BJ (cell line): ENCODE results near the gene KIF26B. TPM values are rescaled to one million over a fixed set of nuclear protein-coding genes. Genes with fewer than 3 reads are reported as not detected.

Experiments
- CTCF ChIA-PET: fragments of 350-600 bp; formaldehyde crosslinking; extraction: SDS; loops from one replicate; lab custom pipeline; 2021; ENCODE audit warnings: antibody characterized with exemption, inconsistent platforms; lab: Yijun Ruan, JAX
- POLR2A ChIA-PET: fragments of 300-600 bp; sonication (Branson Sonifier 250); formaldehyde crosslinking; extraction: SDS; loops from one replicate; lab custom pipeline; 2021; ENCODE audit warnings: antibody characterized with exemption; lab: Charles Lee
- DNase-seq: peaks from one replicate; pipeline ENCODE4 v3.0.0-alpha.2; 2011; ENCODE audit warnings: low read depth
- H3K27me3 ChIP-seq: 2 replicates; pipeline ENCODE4 v1.6.0; 2011; ENCODE audit warnings: low read length; ENCODE audit not compliant: control insufficient read depth, insufficient read depth
- H3K36me3 ChIP-seq: 2 replicates; pipeline ENCODE4 v1.5.1; 2011; ENCODE audit warnings: low read length; ENCODE audit not compliant: control insufficient read depth, insufficient read depth
- H3K4me3 ChIP-seq: 2 replicates; pipeline ENCODE4 v1.5.1; 2011; ENCODE audit warnings: low read depth, mild to moderate bottlenecking, control low read depth, low read length
- polyA plus RNA-seq: library from polyadenylated mRNA; depleted of rRNA; stranded (reverse); fragments of >200 nt; gene quantifications from 2 replicates; pipeline ENCODE4 v1.2.3, GENCODE V29; 2011
- TF ChIP-seq, protein P1 (sequence below): IDR thresholded peaks from 2 replicates; pipeline ENCODE4 v1.5.1; 2011; ENCODE audit warnings: low read depth, mild to moderate bottlenecking, control low read depth, inconsistent platforms, low read length, moderate library complexity; ENCODE audit not compliant: insufficient read depth

The KIF26B gene
- polyA plus RNA-seq, 1 experiment = 2.8 TPM

DNA sequence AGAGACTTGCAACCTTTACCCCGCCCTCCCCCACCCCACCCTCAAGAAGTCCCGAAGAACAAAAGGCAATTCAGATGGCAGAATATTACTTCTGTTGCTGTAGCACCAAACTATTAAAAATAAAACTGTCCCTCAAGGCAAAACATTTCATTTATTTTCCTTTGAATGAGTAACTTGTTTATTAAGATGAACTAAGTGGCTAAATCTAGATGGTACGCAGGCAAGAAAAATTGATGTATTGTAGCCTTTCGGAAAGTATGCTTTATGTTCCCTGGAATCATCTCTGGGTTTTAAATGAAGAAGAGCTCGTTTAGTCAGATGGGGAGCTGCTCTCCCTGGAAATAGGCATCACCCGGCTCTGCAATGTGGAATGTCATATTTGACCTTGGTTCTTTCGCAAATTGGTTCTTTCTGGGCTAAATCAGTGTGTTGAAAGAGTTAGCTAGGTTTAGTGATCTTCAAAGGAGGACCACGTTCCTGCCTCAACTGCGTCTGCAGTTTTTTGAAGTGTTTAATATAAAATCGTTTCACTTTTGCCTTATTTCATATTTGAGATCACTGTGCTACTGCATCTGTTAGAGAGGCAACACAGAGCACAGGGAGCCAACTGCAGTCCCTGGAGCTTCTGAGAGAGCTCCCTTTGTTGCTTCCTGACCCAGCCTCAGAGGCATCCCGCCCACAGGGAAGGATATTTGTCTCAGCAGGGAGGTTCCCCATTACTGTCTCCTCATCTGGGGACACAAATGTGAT lies 61.8 kb downstream of the KIF26B start:
- no peak for DNase-seq
- POLR2A ChIA-PET = interaction anchor here (0.6 kb wide), 1 partner anchor 558 kb away, joined by 3 read pairs; no protein-coding TSS in a partner anchor

DNA sequence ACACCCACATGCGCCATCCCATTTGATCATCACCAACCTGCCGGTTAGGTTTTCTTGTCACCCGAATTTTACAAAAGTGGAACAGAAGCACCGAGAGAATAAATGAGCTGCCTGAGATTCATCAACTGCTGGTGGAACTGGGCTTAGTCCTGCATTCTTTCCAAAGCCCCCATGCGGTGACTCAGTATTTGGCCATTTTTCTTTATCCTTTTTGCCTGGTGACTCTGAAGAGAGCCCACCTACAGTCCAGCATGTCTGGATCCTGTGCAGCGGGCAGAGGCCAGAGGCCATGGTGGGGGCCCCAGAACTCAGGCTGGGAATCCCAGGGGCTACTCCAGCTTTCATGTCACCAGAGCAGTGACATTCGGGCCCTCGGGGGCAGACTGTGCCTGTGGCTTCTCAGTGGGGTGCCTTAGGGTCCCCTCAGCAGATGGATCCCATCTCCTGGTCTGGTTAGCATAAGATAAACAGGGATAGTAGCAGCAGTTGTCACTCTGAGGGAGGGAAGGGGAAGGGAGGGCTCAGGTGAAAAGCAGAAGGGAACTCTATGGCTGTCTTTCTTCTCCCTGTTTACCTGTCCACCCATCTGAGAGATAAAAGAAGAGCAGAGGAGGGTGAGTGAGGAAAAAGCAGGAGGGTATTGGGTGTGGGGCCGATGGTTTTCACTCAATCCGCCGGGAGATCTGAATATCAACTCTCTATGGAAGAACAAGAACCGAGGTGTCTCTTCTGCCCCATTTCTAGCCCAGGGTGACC lies 63.2 kb downstream of the KIF26B start:
- Histone ChIP-seq H3K27me3 (no peaks in the 10 kb centered on the region; the same call in 1 of the 2 replicates), H3K4me3 (no peak overlapping the region), H3K36me3 (no peaks in the 10 kb centered on the region; the same call in 1 of the 2 replicates)
- DNase-seq = no peak
- ChIA-PET CTCF (no interaction called here), POLR2A (no interaction called here)
- TF ChIP-seq, protein P1, sequence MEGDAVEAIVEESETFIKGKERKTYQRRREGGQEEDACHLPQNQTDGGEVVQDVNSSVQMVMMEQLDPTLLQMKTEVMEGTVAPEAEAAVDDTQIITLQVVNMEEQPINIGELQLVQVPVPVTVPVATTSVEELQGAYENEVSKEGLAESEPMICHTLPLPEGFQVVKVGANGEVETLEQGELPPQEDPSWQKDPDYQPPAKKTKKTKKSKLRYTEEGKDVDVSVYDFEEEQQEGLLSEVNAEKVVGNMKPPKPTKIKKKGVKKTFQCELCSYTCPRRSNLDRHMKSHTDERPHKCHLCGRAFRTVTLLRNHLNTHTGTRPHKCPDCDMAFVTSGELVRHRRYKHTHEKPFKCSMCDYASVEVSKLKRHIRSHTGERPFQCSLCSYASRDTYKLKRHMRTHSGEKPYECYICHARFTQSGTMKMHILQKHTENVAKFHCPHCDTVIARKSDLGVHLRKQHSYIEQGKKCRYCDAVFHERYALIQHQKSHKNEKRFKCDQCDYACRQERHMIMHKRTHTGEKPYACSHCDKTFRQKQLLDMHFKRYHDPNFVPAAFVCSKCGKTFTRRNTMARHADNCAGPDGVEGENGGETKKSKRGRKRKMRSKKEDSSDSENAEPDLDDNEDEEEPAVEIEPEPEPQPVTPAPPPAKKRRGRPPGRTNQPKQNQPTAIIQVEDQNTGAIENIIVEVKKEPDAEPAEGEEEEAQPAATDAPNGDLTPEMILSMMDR = no peak

More for the DNA sequence above, 61.8 kb downstream of the KIF26B start:
- no peaks in the 10 kb centered on the region; the same call in 1 of the 2 replicates for H3K27me3 ChIP-seq
- H3K36me3 ChIP-seq = no peaks in the 10 kb centered on the region; the same call in 1 of the 2 replicates
- CTCF ChIA-PET = interaction anchor here (0.8 to 2.0 kb wide), 3 partner anchors 9 to 19 kb away, joined by 3 to 4 read pairs (median 4); no protein-coding TSS in a partner anchor
- TF ChIP-seq, protein P1 = no peak
- H3K4me3 ChIP-seq = no peak overlapping the region

DNA sequence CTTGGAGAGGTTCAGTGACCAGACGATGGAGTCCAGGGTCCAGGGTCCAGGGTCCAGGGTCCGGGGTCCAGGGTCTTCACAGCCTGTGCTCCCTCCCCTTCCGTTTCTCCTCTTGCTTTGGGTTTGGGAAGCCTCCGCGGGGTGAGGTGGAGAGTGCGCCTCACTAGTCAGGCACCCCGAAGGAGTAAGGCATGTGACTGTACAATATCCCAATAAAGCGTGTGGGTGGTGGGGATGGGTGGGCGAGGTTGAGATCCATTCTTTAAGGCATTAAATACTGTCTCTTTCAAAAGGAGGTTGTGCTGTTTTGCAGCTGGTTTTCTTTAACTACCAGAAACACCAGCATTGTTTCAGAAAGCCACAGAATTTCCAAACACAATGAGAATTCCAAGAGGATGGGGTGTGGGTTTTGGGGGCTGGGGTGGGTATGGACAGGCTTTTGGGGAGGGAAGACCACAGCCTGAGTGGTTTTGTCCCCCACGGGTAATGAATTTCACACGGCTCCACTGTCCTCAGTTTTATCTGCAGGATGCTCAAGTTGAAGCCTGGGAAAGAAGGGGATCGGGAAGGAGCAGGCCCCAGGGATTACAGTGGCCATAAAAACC lies 65.7 kb downstream of the KIF26B start:
- ChIA-PET CTCF (interaction anchor here (1.6 kb wide), 1 partner anchor 54 kb away, joined by 5 read pairs; no protein-coding TSS in a partner anchor), POLR2A (no interaction called here)
- H3K27me3 ChIP-seq = no peaks in the 10 kb centered on the region
- H3K4me3 ChIP-seq = no peak overlapping the region
- no peaks in the 10 kb centered on the region for H3K36me3 ChIP-seq
- no peak for DNase-seq
- TF ChIP-seq, protein P1 = no peak

DNA sequence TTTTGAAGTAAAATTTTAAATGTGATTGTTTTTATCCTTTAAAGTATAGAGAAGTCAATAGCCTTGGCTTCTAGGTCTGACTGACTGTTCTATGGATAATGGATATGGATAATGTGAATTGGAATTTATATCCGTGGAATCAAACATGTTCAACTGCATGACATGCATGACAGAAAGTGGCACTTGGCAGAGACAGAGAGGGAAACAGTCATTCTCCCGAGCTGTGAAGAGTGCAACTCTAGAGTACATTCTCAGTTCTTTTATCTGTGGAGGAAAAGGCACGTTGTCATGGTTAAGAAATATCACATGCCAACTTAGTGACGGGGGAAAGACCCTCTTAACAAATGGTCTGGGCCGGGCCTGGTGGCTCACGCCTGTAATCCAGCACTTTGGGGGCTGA lies 67.0 kb downstream of the KIF26B start:
- ChIA-PET CTCF (interaction anchor here (1.0 to 1.6 kb wide), 3 partner anchors 11 to 55 kb away, joined by 3 to 5 read pairs (median 3); no protein-coding TSS in a partner anchor), POLR2A (no interaction called here)
- TF ChIP-seq, protein P1 = no peak
- no peaks in the 10 kb centered on the region for H3K36me3 ChIP-seq
- no peaks in the 10 kb centered on the region for H3K27me3 ChIP-seq
- no peak for DNase-seq
- no peak overlapping the region for H3K4me3 ChIP-seq
